Measurements from ENCODE around the gene GLOD5. TPM values are rescaled to one million over a fixed set of nuclear protein-coding genes. Genes with fewer than 3 reads are reported as not detected.
A peak's percentile ranks its signal among the peaks of the same experiment; 100 is the strongest.

The GLOD5 gene
- total and polyA plus RNA-seq, 9 of the 15 experiments (the other 6 are each of a cell fraction or from before 2014, with no cell fraction given), result 0.27 to 4.4 (median 2.2) TPM

- TF ChIP-seq SMAD1 (IDR thresholded peaks at IDR 0.05; ENCODE audit: low read depth, low read length, partially characterized antibody) (peak; percentile 49), CBFA2T2 (conservative IDR thresholded peaks at IDR 0.05) (peak; percentile 99), CEBPB (tag; IDR thresholded peaks at IDR 0.05) (no peak), E2F1 (CRISPR knock-in tag; IDR thresholded peaks at IDR 0.05) (no peak), PHF8 (IDR thresholded peaks at IDR 0.05; ENCODE audit: borderline replicate concordance, low read length) (peak; percentile 46; the same call in 1 of the 2 replicates), FOXP1 (CRISPR knock-in tag; IDR thresholded peaks at IDR 0.05) (no peak), MBD2 (IDR thresholded peaks at IDR 0.05; ENCODE audit: borderline replicate concordance, low read depth) (peak; percentile 93), SREBF2 (CRISPR knock-in tag; IDR thresholded peaks at IDR 0.05) (no peak), ARNT (IDR thresholded peaks at IDR 0.05) (peak; percentile 91 to 96), ZBTB7A (IDR thresholded peaks at IDR 0.05; ENCODE audit: borderline replicate concordance, control insufficient read depth, low read depth, low read length) (peak; percentile 63; the same call in 1 of the 2 replicates), POLR2B (IDR thresholded peaks at IDR 0.05; ENCODE audit: low read depth, partially characterized antibody) (no peak), HOMEZ (CRISPR knock-in tag; IDR thresholded peaks at IDR 0.05) (no peak), BRD9 (IDR thresholded peaks at IDR 0.05; ENCODE audit: low read depth, partially characterized antibody) (peak; percentile 56), XRCC5 (IDR thresholded peaks at IDR 0.05; ENCODE audit: low read depth, low read length) (no peak), XRCC3 (IDR thresholded peaks at IDR 0.05) (no peak), PTBP1 (IDR thresholded peaks at IDR 0.05; ENCODE audit: low read depth, low read length) (peak; percentile 35; the same call in 1 of the 2 replicates), FUS (optimal IDR thresholded peaks at IDR 0.05; ENCODE audit: low read depth, low read length) (no peak)
- TF ChIP-seq, protein P1, sequence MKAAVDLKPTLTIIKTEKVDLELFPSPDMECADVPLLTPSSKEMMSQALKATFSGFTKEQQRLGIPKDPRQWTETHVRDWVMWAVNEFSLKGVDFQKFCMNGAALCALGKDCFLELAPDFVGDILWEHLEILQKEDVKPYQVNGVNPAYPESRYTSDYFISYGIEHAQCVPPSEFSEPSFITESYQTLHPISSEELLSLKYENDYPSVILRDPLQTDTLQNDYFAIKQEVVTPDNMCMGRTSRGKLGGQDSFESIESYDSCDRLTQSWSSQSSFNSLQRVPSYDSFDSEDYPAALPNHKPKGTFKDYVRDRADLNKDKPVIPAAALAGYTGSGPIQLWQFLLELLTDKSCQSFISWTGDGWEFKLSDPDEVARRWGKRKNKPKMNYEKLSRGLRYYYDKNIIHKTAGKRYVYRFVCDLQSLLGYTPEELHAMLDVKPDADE (conservative IDR thresholded peaks at IDR 0.05; ENCODE audit: control insufficient read depth, low read depth, low read length), result peak; percentile 95
These were observed 39.2 kb downstream of the GLOD5 start (continued) for GRCh38 chrX:48800574-48801279.
